T-helper 2 cell treated with Interferon-gamma antibody and Interleukin-4, amounts not matched to agents 5 μg/mL and 100 μg/mL, for 36 hours (primary cell): ENCODE results near the gene PHF14.
A peak's percentile ranks its signal among the peaks of the same experiment; 100 is the strongest.

Source experiments
- DNase-seq: peaks from one replicate; pipeline ENCODE4 v3.0.0; 2021; ENCODE audit warnings: low spot score
- H3K27ac Mint-ChIP-seq: one replicate; pipeline ENCODE4 v1.8.0; 2021; ENCODE audit warnings: mild to moderate bottlenecking, mixed read lengths
- H3K27me3 Mint-ChIP-seq: one replicate; pipeline ENCODE4 v1.8.0; 2021; ENCODE audit warnings: low read depth, mixed read lengths
- H3K36me3 Mint-ChIP-seq: one replicate; pipeline ENCODE4 v1.8.0; 2021; ENCODE audit warnings: low read depth, mixed read lengths
- H3K4me1 Mint-ChIP-seq: one replicate; pipeline ENCODE4 v1.8.0; 2021; ENCODE audit warnings: low read depth, mixed read lengths
- H3K4me3 Mint-ChIP-seq: one replicate; pipeline ENCODE4 v1.8.0; 2022; ENCODE audit warnings: mild to moderate bottlenecking, moderate library complexity, mixed read lengths
- H3K9me3 Mint-ChIP-seq: one replicate; pipeline ENCODE4 v1.8.0; 2021; ENCODE audit warnings: mixed read lengths

PHF14 gene

GRCh38 chr7:11181590-11181989 is 207.9 kb downstream of the PHF14 start:
- no peak overlapping the region for H3K27ac Mint-ChIP-seq
- H3K27me3 Mint-ChIP-seq, result no peaks in the 10 kb centered on the region
- no peak for DNase-seq
- no peaks in the 10 kb centered on the region for H3K4me1 Mint-ChIP-seq
- H3K4me3 Mint-ChIP-seq, result no peak overlapping the region
- no peaks in the 10 kb centered on the region for H3K36me3 Mint-ChIP-seq
- no peaks in the 10 kb centered on the region for H3K9me3 Mint-ChIP-seq

- Mint-ChIP-seq H3K27me3 (no peaks in the 10 kb centered on the region), H3K4me1 (no peaks in the 10 kb centered on the region), H3K27ac (no peak overlapping the region), H3K4me3 (no peak overlapping the region), H3K36me3 (no peaks in the 10 kb centered on the region), H3K9me3 (no peaks in the 10 kb centered on the region)
- no peak for DNase-seq
These were observed 209.1 kb downstream of the PHF14 start for GRCh38 chr7:11182736-11183135.

GRCh38 chr7:11185179-11185815 is 211.6 kb downstream of the PHF14 start:
- H3K36me3 Mint-ChIP-seq, result no peaks in the 10 kb centered on the region
- H3K27ac Mint-ChIP-seq, result no peak overlapping the region
- no peak overlapping the region for H3K4me3 Mint-ChIP-seq
- H3K27me3 Mint-ChIP-seq, result no peaks in the 10 kb centered on the region
- DNase-seq, result no peak
- no peaks in the 10 kb centered on the region for H3K9me3 Mint-ChIP-seq
- no peaks in the 10 kb centered on the region for H3K4me1 Mint-ChIP-seq

GRCh38 chr7:11188529-11189310 is 215.0 kb downstream of the PHF14 start:
- H3K27me3 Mint-ChIP-seq, result no peaks in the 10 kb centered on the region
- no peaks in the 10 kb centered on the region for H3K9me3 Mint-ChIP-seq
- H3K4me1 Mint-ChIP-seq, result peaks cover 12% of the 10 kb centered on the region
- H3K36me3 Mint-ChIP-seq, result no peaks in the 10 kb centered on the region
- no peak overlapping the region for H3K4me3 Mint-ChIP-seq
- no peak for DNase-seq
- H3K27ac Mint-ChIP-seq, result no peak overlapping the region

GRCh38 chr7:11191081-11191480 is 217.4 kb downstream of the PHF14 start:
- H3K36me3 Mint-ChIP-seq, result no peaks in the 10 kb centered on the region
- no peak overlapping the region for H3K27ac Mint-ChIP-seq
- H3K4me3 Mint-ChIP-seq, result no peak overlapping the region
- H3K27me3 Mint-ChIP-seq, result no peaks in the 10 kb centered on the region
- H3K4me1 Mint-ChIP-seq, result peaks cover 12% of the 10 kb centered on the region
- no peaks in the 10 kb centered on the region for H3K9me3 Mint-ChIP-seq
- no peak for DNase-seq

GRCh38 chr7:11191574-11192220 is 218.0 kb downstream of the PHF14 start:
- no peaks in the 10 kb centered on the region for H3K36me3 Mint-ChIP-seq
- H3K4me3 Mint-ChIP-seq, result no peak overlapping the region
- H3K27ac Mint-ChIP-seq, result no peak overlapping the region
- H3K9me3 Mint-ChIP-seq, result no peaks in the 10 kb centered on the region
- H3K27me3 Mint-ChIP-seq, result no peaks in the 10 kb centered on the region
- no peak for DNase-seq
- peaks cover 12% of the 10 kb centered on the region for H3K4me1 Mint-ChIP-seq

- Mint-ChIP-seq H3K27ac (no peak overlapping the region), H3K4me3 (peak overlapping the region; percentile 59), H3K4me1 (peaks cover 12% of the 10 kb centered on the region), H3K27me3 (no peaks in the 10 kb centered on the region), H3K9me3 (no peaks in the 10 kb centered on the region), H3K36me3 (no peaks in the 10 kb centered on the region)
- DNase-seq, result peak; percentile 47
These were observed 218.8 kb downstream of the PHF14 start for GRCh38 chr7:11192506-11192905.

GRCh38 chr7:11193131-11193867 is 219.6 kb downstream of the PHF14 start:
- Mint-ChIP-seq H3K27me3 (no peaks in the 10 kb centered on the region), H3K27ac (no peak overlapping the region), H3K4me1 (peaks cover 12% of the 10 kb centered on the region), H3K4me3 (peak overlapping the region; percentile 59), H3K9me3 (no peaks in the 10 kb centered on the region), H3K36me3 (no peaks in the 10 kb centered on the region)
- DNase-seq, result no peak

- H3K9me3 Mint-ChIP-seq, result no peaks in the 10 kb centered on the region
- H3K27ac Mint-ChIP-seq, result no peak overlapping the region
- H3K4me1 Mint-ChIP-seq, result peaks cover 12% of the 10 kb centered on the region
- H3K27me3 Mint-ChIP-seq, result no peaks in the 10 kb centered on the region
- no peak overlapping the region for H3K4me3 Mint-ChIP-seq
- no peaks in the 10 kb centered on the region for H3K36me3 Mint-ChIP-seq
- DNase-seq, result no peak
These were observed 220.2 kb downstream of the PHF14 start for GRCh38 chr7:11193888-11194287.

- Mint-ChIP-seq H3K4me1 (peaks cover 12% of the 10 kb centered on the region), H3K27ac (no peak overlapping the region), H3K9me3 (no peaks in the 10 kb centered on the region), H3K36me3 (no peaks in the 10 kb centered on the region), H3K4me3 (no peak overlapping the region), H3K27me3 (no peaks in the 10 kb centered on the region)
- DNase-seq, result no peak
These were observed 220.8 kb downstream of the PHF14 start for GRCh38 chr7:11194492-11194891.

GRCh38 chr7:11195502-11195901 is 221.8 kb downstream of the PHF14 start:
- no peaks in the 10 kb centered on the region for H3K27me3 Mint-ChIP-seq
- H3K27ac Mint-ChIP-seq, result no peak overlapping the region
- H3K4me3 Mint-ChIP-seq, result no peak overlapping the region

GRCh38 chr7:11196143-11196542 is 222.5 kb downstream of the PHF14 start:
- no peaks in the 10 kb centered on the region for H3K36me3 Mint-ChIP-seq
- no peak overlapping the region for H3K4me3 Mint-ChIP-seq
- no peak overlapping the region for H3K27ac Mint-ChIP-seq
- DNase-seq, result no peak
- H3K27me3 Mint-ChIP-seq, result no peaks in the 10 kb centered on the region
- no peaks in the 10 kb centered on the region for H3K9me3 Mint-ChIP-seq
- peaks cover 12% of the 10 kb centered on the region for H3K4me1 Mint-ChIP-seq

More at GRCh38 chr7:11195502-11195901, 221.8 kb downstream of the PHF14 start:
- Mint-ChIP-seq H3K36me3 (no peaks in the 10 kb centered on the region), H3K4me1 (peaks cover 12% of the 10 kb centered on the region), H3K9me3 (no peaks in the 10 kb centered on the region)
- no peak for DNase-seq

GRCh38 chr7:11203224-11203623 is 229.6 kb downstream of the PHF14 start:
- Mint-ChIP-seq H3K36me3 (no peaks in the 10 kb centered on the region), H3K4me1 (no peaks in the 10 kb centered on the region), H3K9me3 (no peaks in the 10 kb centered on the region), H3K27ac (no peak overlapping the region), H3K4me3 (no peak overlapping the region), H3K27me3 (no peaks in the 10 kb centered on the region)
- no peak for DNase-seq

- Mint-ChIP-seq H3K4me1 (no peaks in the 10 kb centered on the region), H3K9me3 (no peaks in the 10 kb centered on the region), H3K4me3 (no peak overlapping the region), H3K27ac (no peak overlapping the region), H3K36me3 (no peaks in the 10 kb centered on the region), H3K27me3 (no peaks in the 10 kb centered on the region)
- no peak for DNase-seq
These were observed 230.0 kb downstream of the PHF14 start for GRCh38 chr7:11203683-11204082.
